Gastroesophageal sphincter (tissue), 4 donors: ENCODE measurements around the gene APOL6. TPM values are rescaled to one million over a fixed set of nuclear protein-coding genes. Genes with fewer than 3 reads are reported as not detected.

Source experiments
- ATAC-seq: fragments of 150-250 bp; one replicate; pipeline ENCODE4 v1.9.1; 2016; ENCODE audit warnings: mild to moderate bottlenecking, moderate library complexity
- H3K27ac ChIP-seq, 4 donors: fragments of 200-600 bp; sonication (generic) in 3 of 4; 1 replicate in 3 of 4; 2 replicates in 1 of 4; pipeline ENCODE4 v1.5.1; 2016 to 2019
- H3K27me3 ChIP-seq: fragments of 200-600 bp; sonication (generic); one replicate; pipeline ENCODE4 v1.5.1; 2019
- H3K36me3 ChIP-seq, 2 donors: fragments of 200-600 bp; sonication (generic); one replicate each; pipeline ENCODE4 v1.5.1; 2019; ENCODE audit warnings: control low read depth in 1 of 2
- H3K4me1 ChIP-seq, 3 donors: fragments of 200-600 bp; sonication (generic); 1 replicate in 2 of 3; 2 replicates in 1 of 3; pipeline ENCODE4 v1.5.1; 2016 to 2019; ENCODE audit warnings: control low read depth in 2 of 3
- H3K4me3 ChIP-seq, 2 donors: fragments of 200-600 bp; sonication (generic); one replicate each; pipeline ENCODE4 v1.5.1; 2019; ENCODE audit warnings: mild to moderate bottlenecking in 1 of 2, moderate library complexity in 1 of 2
- H3K9me3 ChIP-seq, 3 donors: fragments of 200-600 bp; sonication (generic); one replicate each; pipeline ENCODE4 v1.5.1; 2017 to 2019; ENCODE audit warnings: control low read depth in 2 of 3
- CTCF ChIP-seq, 4 experiments: fragments of 200-600 bp in 2 of 4; fragments of 450-650 bp in 2 of 4; sonication (generic) in 1 of 4; IDR thresholded peaks; one replicate each; pipeline ENCODE4 v1.5.1; 2017 to 2019; ENCODE audit warnings: antibody characterized with exemption in 4 of 4, mild to moderate bottlenecking in 2 of 4, moderate library complexity in 2 of 4
- EP300 ChIP-seq: sonication (generic); formaldehyde crosslinking; IDR thresholded peaks from one replicate; pipeline ENCODE4 v1.6.1; 2017; ENCODE audit warnings: antibody characterized with exemption, mild to moderate bottlenecking
- POLR2A ChIP-seq, 2 donors: fragments of 450-650 bp; IDR thresholded peaks; one replicate each; pipeline ENCODE4 v1.6.1; 2017; ENCODE audit warnings: antibody characterized with exemption in 2 of 2, mild to moderate bottlenecking in 2 of 2, moderate library complexity in 1 of 2
- POLR2AphosphoS5 ChIP-seq: sonication (generic); formaldehyde crosslinking; IDR thresholded peaks from one replicate; pipeline ENCODE4 v1.6.1; 2017; ENCODE audit warnings: antibody characterized with exemption
- WGBS, 2 donors: methylation state at CpG; one replicate each; pipeline ENCODE4 v1.1.5; 2018; ENCODE audit warnings: low coverage in 1 of 2; 5-methylcytosine and 5-hydroxymethylcytosine counted together
- total RNA-seq, 4 donors: library from RNA; depleted of rRNA; stranded (reverse); fragments of >200 nt; gene quantifications; one replicate each; pipeline ENCODE4 v1.1.0, GENCODE V29; 2016

Gene APOL6
- total RNA-seq, result 10 to 100 TPM; 10.4 to 13.3 (median 10.9) TPM

- Histone ChIP-seq H3K4me3 (peak within 1 kb of the TSS; percentile 60 to 100), H3K4me1 (peaks cover 5 to 45% (median 25%) of the 10 kb centered on the region in 3 donors), H3K27me3 (no peaks in the 10 kb centered on the region), H3K9me3 (no peaks in the 10 kb centered on the region), H3K27ac (peak within 1 kb of the TSS; percentile 73 to 97 (median 88)), H3K36me3 (no peaks in the 10 kb centered on the region)
- no peak for TF ChIP-seq CTCF (IDR thresholded peaks at IDR 0.05)
- TF ChIP-seq POLR2AphosphoS5, result peak; percentile 75
- ATAC-seq, result peak; percentile 71
- WGBS, 2 donors, result 9% methylated on average over 10 to 13 of the region's 18 CpGs
Measured at GRCh38 chr22:35648066-35649025, at the start of gene APOL6. APOL6 (plus strand) TSS chr22:35648446; CDS start chr22:35656426, 7,980 bp downstream.

- 77 to 90% methylated on average over 4 of the region's 4 CpGs for WGBS, 2 donors
- no peaks in the 10 kb centered on the region for H3K27me3 ChIP-seq
- H3K36me3 ChIP-seq, result no peaks in the 10 kb centered on the region
- H3K9me3 ChIP-seq, result no peaks in the 10 kb centered on the region
- TF ChIP-seq POLR2AphosphoS5 (no peak), POLR2A (IDR thresholded peaks at IDR 0.05) (no peak), CTCF (IDR thresholded peaks at IDR 0.05) (no peak), EP300 (no peak)
- no peak overlapping the region for H3K4me3 ChIP-seq
- H3K27ac ChIP-seq, result no peak overlapping the region
- ATAC-seq, result no peak
- peaks cover 0 to under 1% (median 0%) of the 10 kb centered on the region in 3 donors for H3K4me1 ChIP-seq
Measured at GRCh38 chr22:35599364-35599763, 48.9 kb upstream of the APOL6 start.

- ATAC-seq, result no peak
- TF ChIP-seq POLR2AphosphoS5, result no peak
- TF ChIP-seq POLR2A (IDR thresholded peaks at IDR 0.05), result no peak
- no peak for TF ChIP-seq CTCF (IDR thresholded peaks at IDR 0.05)
- no peak for TF ChIP-seq EP300
- no peak overlapping the region for H3K27ac ChIP-seq
- peaks cover 0 to 7% (median 0%) of the 10 kb centered on the region in 3 donors for H3K4me1 ChIP-seq
- no peaks in the 10 kb centered on the region for H3K9me3 ChIP-seq
- H3K36me3 ChIP-seq, result no peaks in the 10 kb centered on the region
- H3K27me3 ChIP-seq, result no peaks in the 10 kb centered on the region
- H3K4me3 ChIP-seq, result no peak overlapping the region
- WGBS, 2 donors, result 63 to 83% methylated on average over 1 to 2 of the region's 12 CpGs
Measured at GRCh38 chr22:35600476-35600875, 47.8 kb upstream of the APOL6 start.

- Histone ChIP-seq H3K9me3 (no peaks in the 10 kb centered on the region), H3K4me3 (no peak overlapping the region), H3K36me3 (no peaks in the 10 kb centered on the region), H3K27ac (no peak overlapping the region), H3K4me1 (peaks cover 0 to 13% (median 0%) of the 10 kb centered on the region in 3 donors), H3K27me3 (no peaks in the 10 kb centered on the region)
- 94 to 97% methylated on average over 5 of the region's 5 CpGs for WGBS, 2 donors
- ATAC-seq, result no peak
- TF ChIP-seq POLR2AphosphoS5, result no peak
- no peak for TF ChIP-seq CTCF (IDR thresholded peaks at IDR 0.05)
- no peak for TF ChIP-seq EP300
- no peak for TF ChIP-seq POLR2A (IDR thresholded peaks at IDR 0.05)
Measured at GRCh38 chr22:35601013-35601580, 47.1 kb upstream of the APOL6 start.
